ENCODE measurements around the gene P3R3URF. TPM values are rescaled to one million over a fixed set of nuclear protein-coding genes. Genes with fewer than 3 reads are reported as not detected.

P3R3URF gene
- total and polyA plus RNA-seq, 9 of the 15 experiments (the other 6 are each of a cell fraction or from before 2014, with no cell fraction given), result not detected

DNA sequence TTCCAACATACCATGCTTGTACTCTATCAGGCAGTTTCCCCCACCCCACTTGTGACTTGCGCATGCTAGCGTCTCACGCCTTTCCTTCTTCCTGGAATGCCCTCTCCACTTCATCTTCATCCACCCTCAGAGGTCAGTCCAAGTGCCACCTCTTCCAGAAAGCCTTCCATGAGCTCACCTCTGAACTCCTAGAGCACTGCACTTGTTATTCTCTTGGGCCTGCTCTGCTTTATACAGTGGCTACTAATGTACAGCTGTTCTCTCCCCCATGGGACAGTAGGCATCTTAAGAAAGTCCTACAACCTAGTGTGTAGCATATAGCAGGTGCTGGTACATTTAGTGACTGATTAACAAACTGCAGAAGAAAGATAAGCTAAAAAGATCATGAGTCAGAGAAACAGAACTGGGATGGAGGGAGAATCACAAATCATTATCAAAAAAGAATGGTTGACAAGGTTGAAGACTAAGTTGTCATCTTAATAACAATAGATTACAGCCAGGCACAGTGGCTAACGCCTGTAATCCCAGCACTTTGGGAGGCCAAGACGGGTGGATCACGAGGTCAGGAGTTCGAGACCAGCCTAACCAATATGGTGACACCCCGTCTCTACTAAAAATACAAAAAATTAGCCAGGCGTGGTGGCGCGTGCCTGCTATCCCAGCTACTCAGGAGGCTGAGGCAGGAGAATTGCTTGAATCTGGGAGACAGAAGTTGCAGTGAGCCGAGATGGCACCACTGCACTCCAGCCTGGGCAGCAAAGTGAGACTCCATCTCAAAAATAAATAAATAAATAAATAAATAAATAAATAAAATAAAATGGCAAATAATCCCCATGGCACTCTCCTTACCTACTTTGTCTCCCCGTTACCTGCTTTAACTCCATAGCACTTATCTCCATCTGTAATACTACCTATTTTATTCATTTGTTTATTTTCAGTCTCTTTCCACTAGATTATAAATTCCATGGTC, 17.7 kb downstream of the P3R3URF start (continued):
- TF ChIP-seq, protein P1, sequence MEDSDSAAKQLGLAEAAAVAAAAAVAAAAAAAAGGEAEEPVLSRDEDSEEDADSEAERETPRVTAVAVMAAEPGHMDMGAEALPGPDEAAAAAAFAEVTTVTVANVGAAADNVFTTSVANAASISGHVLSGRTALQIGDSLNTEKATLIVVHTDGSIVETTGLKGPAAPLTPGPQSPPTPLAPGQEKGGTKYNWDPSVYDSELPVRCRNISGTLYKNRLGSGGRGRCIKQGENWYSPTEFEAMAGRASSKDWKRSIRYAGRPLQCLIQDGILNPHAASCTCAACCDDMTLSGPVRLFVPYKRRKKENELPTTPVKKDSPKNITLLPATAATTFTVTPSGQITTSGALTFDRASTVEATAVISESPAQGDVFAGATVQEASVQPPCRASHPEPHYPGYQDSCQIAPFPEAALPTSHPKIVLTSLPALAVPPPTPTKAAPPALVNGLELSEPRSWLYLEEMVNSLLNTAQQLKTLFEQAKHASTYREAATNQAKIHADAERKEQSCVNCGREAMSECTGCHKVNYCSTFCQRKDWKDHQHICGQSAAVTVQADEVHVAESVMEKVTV (CRISPR knock-in tag; IDR thresholded peaks at IDR 0.05), result 0 out of 2 replicates have a peak, but pooled peaks have one; percentile 5
- TF ChIP-seq, protein P2, sequence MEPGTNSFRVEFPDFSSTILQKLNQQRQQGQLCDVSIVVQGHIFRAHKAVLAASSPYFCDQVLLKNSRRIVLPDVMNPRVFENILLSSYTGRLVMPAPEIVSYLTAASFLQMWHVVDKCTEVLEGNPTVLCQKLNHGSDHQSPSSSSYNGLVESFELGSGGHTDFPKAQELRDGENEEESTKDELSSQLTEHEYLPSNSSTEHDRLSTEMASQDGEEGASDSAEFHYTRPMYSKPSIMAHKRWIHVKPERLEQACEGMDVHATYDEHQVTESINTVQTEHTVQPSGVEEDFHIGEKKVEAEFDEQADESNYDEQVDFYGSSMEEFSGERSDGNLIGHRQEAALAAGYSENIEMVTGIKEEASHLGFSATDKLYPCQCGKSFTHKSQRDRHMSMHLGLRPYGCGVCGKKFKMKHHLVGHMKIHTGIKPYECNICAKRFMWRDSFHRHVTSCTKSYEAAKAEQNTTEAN (CRISPR knock-in tag; IDR thresholded peaks at IDR 0.05), result 0 out of 2 replicates have a peak, but pooled peaks have one; percentile 68
- TF ChIP-seq ZNF57 (CRISPR knock-in tag; IDR thresholded peaks at IDR 0.05) (no peak), CHD1 (IDR thresholded peaks at IDR 0.05; ENCODE audit: low read length) (no peak), HNRNPK (IDR thresholded peaks at IDR 0.05; ENCODE audit: low read depth, low read length, poor library complexity, severe bottlenecking) (no peak), ZNF76 (CRISPR knock-in tag; IDR thresholded peaks at IDR 0.05; ENCODE audit: borderline replicate concordance) (no peak), HIVEP1 (CRISPR knock-in tag; IDR thresholded peaks at IDR 0.05) (no peak), EP300 (IDR thresholded peaks at IDR 0.05; ENCODE audit: low read length) (peak; percentile 98), CHD2 (IDR thresholded peaks at IDR 0.05; ENCODE audit: low read depth, low read length) (no peak), TAL1 (IDR thresholded peaks at IDR 0.05) (peak; percentile 100), PHB (CRISPR knock-in tag; IDR thresholded peaks at IDR 0.05) (no peak), CXXC5 (CRISPR knock-in tag; IDR thresholded peaks at IDR 0.05) (peak; percentile 74)
- TF ChIP-seq, protein P3, sequence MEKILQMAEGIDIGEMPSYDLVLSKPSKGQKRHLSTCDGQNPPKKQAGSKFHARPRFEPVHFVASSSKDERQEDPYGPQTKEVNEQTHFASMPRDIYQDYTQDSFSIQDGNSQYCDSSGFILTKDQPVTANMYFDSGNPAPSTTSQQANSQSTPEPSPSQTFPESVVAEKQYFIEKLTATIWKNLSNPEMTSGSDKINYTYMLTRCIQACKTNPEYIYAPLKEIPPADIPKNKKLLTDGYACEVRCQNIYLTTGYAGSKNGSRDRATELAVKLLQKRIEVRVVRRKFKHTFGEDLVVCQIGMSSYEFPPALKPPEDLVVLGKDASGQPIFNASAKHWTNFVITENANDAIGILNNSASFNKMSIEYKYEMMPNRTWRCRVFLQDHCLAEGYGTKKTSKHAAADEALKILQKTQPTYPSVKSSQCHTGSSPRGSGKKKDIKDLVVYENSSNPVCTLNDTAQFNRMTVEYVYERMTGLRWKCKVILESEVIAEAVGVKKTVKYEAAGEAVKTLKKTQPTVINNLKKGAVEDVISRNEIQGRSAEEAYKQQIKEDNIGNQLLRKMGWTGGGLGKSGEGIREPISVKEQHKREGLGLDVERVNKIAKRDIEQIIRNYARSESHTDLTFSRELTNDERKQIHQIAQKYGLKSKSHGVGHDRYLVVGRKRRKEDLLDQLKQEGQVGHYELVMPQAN (IDR thresholded peaks at IDR 0.05; ENCODE audit: borderline replicate concordance), result peak; percentile 24; the same call in 1 of the 2 replicates
- TF ChIP-seq, protein P4, sequence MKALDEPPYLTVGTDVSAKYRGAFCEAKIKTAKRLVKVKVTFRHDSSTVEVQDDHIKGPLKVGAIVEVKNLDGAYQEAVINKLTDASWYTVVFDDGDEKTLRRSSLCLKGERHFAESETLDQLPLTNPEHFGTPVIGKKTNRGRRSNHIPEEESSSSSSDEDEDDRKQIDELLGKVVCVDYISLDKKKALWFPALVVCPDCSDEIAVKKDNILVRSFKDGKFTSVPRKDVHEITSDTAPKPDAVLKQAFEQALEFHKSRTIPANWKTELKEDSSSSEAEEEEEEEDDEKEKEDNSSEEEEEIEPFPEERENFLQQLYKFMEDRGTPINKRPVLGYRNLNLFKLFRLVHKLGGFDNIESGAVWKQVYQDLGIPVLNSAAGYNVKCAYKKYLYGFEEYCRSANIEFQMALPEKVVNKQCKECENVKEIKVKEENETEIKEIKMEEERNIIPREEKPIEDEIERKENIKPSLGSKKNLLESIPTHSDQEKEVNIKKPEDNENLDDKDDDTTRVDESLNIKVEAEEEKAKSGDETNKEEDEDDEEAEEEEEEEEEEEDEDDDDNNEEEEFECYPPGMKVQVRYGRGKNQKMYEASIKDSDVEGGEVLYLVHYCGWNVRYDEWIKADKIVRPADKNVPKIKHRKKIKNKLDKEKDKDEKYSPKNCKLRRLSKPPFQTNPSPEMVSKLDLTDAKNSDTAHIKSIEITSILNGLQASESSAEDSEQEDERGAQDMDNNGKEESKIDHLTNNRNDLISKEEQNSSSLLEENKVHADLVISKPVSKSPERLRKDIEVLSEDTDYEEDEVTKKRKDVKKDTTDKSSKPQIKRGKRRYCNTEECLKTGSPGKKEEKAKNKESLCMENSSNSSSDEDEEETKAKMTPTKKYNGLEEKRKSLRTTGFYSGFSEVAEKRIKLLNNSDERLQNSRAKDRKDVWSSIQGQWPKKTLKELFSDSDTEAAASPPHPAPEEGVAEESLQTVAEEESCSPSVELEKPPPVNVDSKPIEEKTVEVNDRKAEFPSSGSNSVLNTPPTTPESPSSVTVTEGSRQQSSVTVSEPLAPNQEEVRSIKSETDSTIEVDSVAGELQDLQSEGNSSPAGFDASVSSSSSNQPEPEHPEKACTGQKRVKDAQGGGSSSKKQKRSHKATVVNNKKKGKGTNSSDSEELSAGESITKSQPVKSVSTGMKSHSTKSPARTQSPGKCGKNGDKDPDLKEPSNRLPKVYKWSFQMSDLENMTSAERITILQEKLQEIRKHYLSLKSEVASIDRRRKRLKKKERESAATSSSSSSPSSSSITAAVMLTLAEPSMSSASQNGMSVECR (CRISPR knock-in tag; IDR thresholded peaks at IDR 0.05), result no peak
- TF ChIP-seq, protein P5, sequence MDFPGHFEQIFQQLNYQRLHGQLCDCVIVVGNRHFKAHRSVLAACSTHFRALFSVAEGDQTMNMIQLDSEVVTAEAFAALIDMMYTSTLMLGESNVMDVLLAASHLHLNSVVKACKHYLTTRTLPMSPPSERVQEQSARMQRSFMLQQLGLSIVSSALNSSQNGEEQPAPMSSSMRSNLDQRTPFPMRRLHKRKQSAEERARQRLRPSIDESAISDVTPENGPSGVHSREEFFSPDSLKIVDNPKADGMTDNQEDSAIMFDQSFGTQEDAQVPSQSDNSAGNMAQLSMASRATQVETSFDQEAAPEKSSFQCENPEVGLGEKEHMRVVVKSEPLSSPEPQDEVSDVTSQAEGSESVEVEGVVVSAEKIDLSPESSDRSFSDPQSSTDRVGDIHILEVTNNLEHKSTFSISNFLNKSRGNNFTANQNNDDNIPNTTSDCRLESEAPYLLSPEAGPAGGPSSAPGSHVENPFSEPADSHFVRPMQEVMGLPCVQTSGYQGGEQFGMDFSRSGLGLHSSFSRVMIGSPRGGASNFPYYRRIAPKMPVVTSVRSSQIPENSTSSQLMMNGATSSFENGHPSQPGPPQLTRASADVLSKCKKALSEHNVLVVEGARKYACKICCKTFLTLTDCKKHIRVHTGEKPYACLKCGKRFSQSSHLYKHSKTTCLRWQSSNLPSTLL (IDR thresholded peaks at IDR 0.05), result no peak
